ENCODE measurements around the gene JAKMIP2.

The JAKMIP2 gene

GRCh38 chr5:147673791-147674190 lies 108.7 kb downstream of the JAKMIP2 start:
- TF ChIP-seq BACH2 (CRISPR knock-in tag; IDR thresholded peaks at IDR 0.05; ENCODE audit: borderline replicate concordance), result no peak
- TF ChIP-seq TCF4 (CRISPR knock-in tag; IDR thresholded peaks at IDR 0.05; ENCODE audit: borderline replicate concordance), result no peak
- no peak for TF ChIP-seq CSRNP3 (CRISPR knock-in tag; IDR thresholded peaks at IDR 0.05)
- TF ChIP-seq ZNF70 (CRISPR knock-in tag; IDR thresholded peaks at IDR 0.05), result no peak
- TF ChIP-seq ZNF8 (CRISPR knock-in tag; IDR thresholded peaks at IDR 0.05), result no peak
- no peak for TF ChIP-seq RARB (CRISPR knock-in tag; IDR thresholded peaks at IDR 0.05)
- no peak for ATAC-seq

- no peak for TF ChIP-seq BACH2 (CRISPR knock-in tag; IDR thresholded peaks at IDR 0.05; ENCODE audit: borderline replicate concordance)
- no peak for TF ChIP-seq CREB5 (CRISPR knock-in tag; IDR thresholded peaks at IDR 0.05; ENCODE audit: low read depth)
- no peak for TF ChIP-seq ZNF70 (CRISPR knock-in tag; IDR thresholded peaks at IDR 0.05)
- TF ChIP-seq CSDC2 (CRISPR knock-in tag; IDR thresholded peaks at IDR 0.05), result no peak
- TF ChIP-seq PPARA (CRISPR knock-in tag; IDR thresholded peaks at IDR 0.05; ENCODE audit: borderline replicate concordance), result no peak
- TF ChIP-seq ZFP30 (CRISPR knock-in tag; IDR thresholded peaks at IDR 0.05), result no peak
- TF ChIP-seq TCF4 (CRISPR knock-in tag; IDR thresholded peaks at IDR 0.05; ENCODE audit: borderline replicate concordance), result no peak
- no peak for TF ChIP-seq ZFP3 (CRISPR knock-in tag; IDR thresholded peaks at IDR 0.05)
- TF ChIP-seq CSRNP3 (CRISPR knock-in tag; IDR thresholded peaks at IDR 0.05), result no peak
- no peak for TF ChIP-seq ISL1 (CRISPR knock-in tag; IDR thresholded peaks at IDR 0.05)
- TF ChIP-seq ZC3H10 (CRISPR knock-in tag; IDR thresholded peaks at IDR 0.05), result no peak
- TF ChIP-seq RARB (CRISPR knock-in tag; IDR thresholded peaks at IDR 0.05), result no peak
- no peak for TF ChIP-seq GLIS3 (CRISPR knock-in tag; IDR thresholded peaks at IDR 0.05)
- TF ChIP-seq PATZ1 (CRISPR knock-in tag; IDR thresholded peaks at IDR 0.05; ENCODE audit: borderline replicate concordance), result no peak
- no peak for TF ChIP-seq ZNF8 (CRISPR knock-in tag; IDR thresholded peaks at IDR 0.05)
- TF ChIP-seq TSHZ2 (CRISPR knock-in tag; IDR thresholded peaks at IDR 0.05), result no peak
- ATAC-seq, result no peak
Measured at GRCh38 chr5:147673266-147673665, 109.3 kb downstream of the JAKMIP2 start.

- TF ChIP-seq SNAI2 (CRISPR knock-in tag; IDR thresholded peaks at IDR 0.05), result no peak
- no peak for TF ChIP-seq ISL1 (CRISPR knock-in tag; IDR thresholded peaks at IDR 0.05)
- TF ChIP-seq PPARA (CRISPR knock-in tag; IDR thresholded peaks at IDR 0.05; ENCODE audit: borderline replicate concordance), result no peak
- no peak for TF ChIP-seq CREB5 (CRISPR knock-in tag; IDR thresholded peaks at IDR 0.05; ENCODE audit: low read depth)
- no peak for TF ChIP-seq OSR1 (CRISPR knock-in tag; IDR thresholded peaks at IDR 0.05)
- no peak for TF ChIP-seq TCF4 (CRISPR knock-in tag; IDR thresholded peaks at IDR 0.05; ENCODE audit: borderline replicate concordance)
- no peak for TF ChIP-seq POU6F1 (CRISPR knock-in tag; IDR thresholded peaks at IDR 0.05; ENCODE audit: borderline replicate concordance, low read depth)
- TF ChIP-seq ZNF565 (CRISPR knock-in tag; conservative IDR thresholded peaks at IDR 0.05; ENCODE audit: low read depth), result no peak
- no peak for TF ChIP-seq BACH2 (CRISPR knock-in tag; IDR thresholded peaks at IDR 0.05; ENCODE audit: borderline replicate concordance)
- no peak for TF ChIP-seq CSRNP3 (CRISPR knock-in tag; IDR thresholded peaks at IDR 0.05)
- TF ChIP-seq ZFP3 (CRISPR knock-in tag; IDR thresholded peaks at IDR 0.05), result no peak
Measured at GRCh38 chr5:147671365-147671764, 111.2 kb downstream of the JAKMIP2 start.

More at GRCh38 chr5:147671365-147671764, 111.2 kb downstream of the JAKMIP2 start:
- ATAC-seq, result no peak

Data from SK-N-SH treated with all-trans-retinoic acid at 6 μM for 48 hours (cell line).